Measurements from ENCODE around the gene WFDC2. TPM values are rescaled to one million over a fixed set of nuclear protein-coding genes. Genes with fewer than 3 reads are reported as not detected.

Gene WFDC2
- polyA plus RNA-seq, 3 donors from 2014 or later, result not detected

GRCh38 chr20:45489083-45489531 is 19.6 kb downstream of the WFDC2 start:
- Mint-ChIP-seq H3K9me3 (no peaks in the 10 kb centered on the region), H3K4me1 (no peaks in the 10 kb centered on the region), H3K27ac (no peak overlapping the region), H3K4me3 (no peak overlapping the region), H3K27me3 (ENCODE audit: low read depth in 3 of 3) (peaks cover 0 to 8% (median 2%) of the 10 kb centered on the region in 3 donors), H3K36me3 (no peaks in the 10 kb centered on the region)
- DNase-seq, result no peak

GRCh38 chr20:45495501-45495941 is 26.0 kb downstream of the WFDC2 start:
- H3K4me1 Mint-ChIP-seq, result no peaks in the 10 kb centered on the region
- H3K27ac Mint-ChIP-seq, result no peak overlapping the region
- no peak overlapping the region for H3K4me3 Mint-ChIP-seq

DNA sequence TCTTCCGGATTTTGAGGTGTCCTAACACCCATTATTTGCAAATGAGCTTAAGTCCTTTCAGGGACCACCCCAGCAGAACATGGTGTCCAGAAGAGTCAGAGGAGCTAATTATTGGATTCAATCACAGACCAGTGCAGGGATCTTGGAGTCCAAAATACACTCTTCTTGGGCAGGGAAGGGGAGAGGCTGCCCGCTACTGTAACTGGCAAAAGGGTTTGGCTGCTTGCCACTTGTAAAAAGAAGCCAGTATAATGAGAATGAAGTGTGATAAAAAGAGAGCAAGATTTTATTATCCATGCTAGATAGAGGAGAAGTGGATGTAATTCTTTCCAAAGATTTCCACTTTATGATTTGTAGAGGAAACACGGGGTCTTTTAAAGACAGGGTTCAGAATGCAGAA is 26.6 kb downstream of the WFDC2 start:
- H3K4me3 Mint-ChIP-seq, result no peak overlapping the region
- H3K4me1 Mint-ChIP-seq, result no peaks in the 10 kb centered on the region
- H3K9me3 Mint-ChIP-seq, result no peaks in the 10 kb centered on the region
- peaks cover 1 to 5% (median 4%) of the 10 kb centered on the region in 3 donors for H3K27me3 Mint-ChIP-seq (ENCODE audit: low read depth in 3 of 3)
- H3K36me3 Mint-ChIP-seq, result no peaks in the 10 kb centered on the region
- no peak for DNase-seq
- H3K27ac Mint-ChIP-seq, result no peak overlapping the region

More at GRCh38 chr20:45495501-45495941, 26.0 kb downstream of the WFDC2 start:
- H3K36me3 Mint-ChIP-seq, result no peaks in the 10 kb centered on the region
- peaks cover 1 to 5% (median 4%) of the 10 kb centered on the region in 3 donors for H3K27me3 Mint-ChIP-seq (ENCODE audit: low read depth in 3 of 3)
- no peak for DNase-seq
- no peaks in the 10 kb centered on the region for H3K9me3 Mint-ChIP-seq

- no peaks in the 10 kb centered on the region for H3K36me3 Mint-ChIP-seq
- H3K4me1 Mint-ChIP-seq, result no peaks in the 10 kb centered on the region
- DNase-seq, result no peak
- H3K9me3 Mint-ChIP-seq, result no peaks in the 10 kb centered on the region
- no peak overlapping the region for H3K4me3 Mint-ChIP-seq
- no peak overlapping the region for H3K27ac Mint-ChIP-seq
- peaks cover 1 to 9% (median 4%) of the 10 kb centered on the region in 3 donors for H3K27me3 Mint-ChIP-seq (ENCODE audit: low read depth in 3 of 3)
Measured at GRCh38 chr20:45497971-45498494, 28.5 kb downstream of the WFDC2 start.

DNA sequence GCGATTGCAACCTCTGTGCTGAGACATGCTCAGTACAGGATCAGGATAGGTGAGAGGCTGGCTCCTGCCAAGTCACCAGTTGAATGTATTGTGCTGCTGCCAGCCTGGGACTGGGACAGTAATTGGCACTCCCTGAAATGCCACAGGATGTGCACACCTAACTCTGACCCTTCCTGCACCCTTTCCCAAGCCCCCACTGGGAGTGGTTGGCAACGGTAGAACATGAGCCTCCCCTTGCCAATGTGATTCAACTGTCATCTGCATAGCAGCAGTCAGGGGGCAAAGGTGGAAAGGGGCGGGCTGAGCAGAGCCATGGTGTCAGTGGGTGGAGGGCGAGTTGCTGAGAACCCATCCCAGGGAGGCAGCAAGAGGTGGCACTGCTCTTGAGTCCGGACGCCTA is 30.5 kb downstream of the WFDC2 start:
- Mint-ChIP-seq H3K27ac (no peak overlapping the region), H3K9me3 (no peaks in the 10 kb centered on the region), H3K4me1 (no peaks in the 10 kb centered on the region), H3K36me3 (no peaks in the 10 kb centered on the region), H3K27me3 (ENCODE audit: low read depth in 3 of 3) (peaks cover 3 to 9% (median 4%) of the 10 kb centered on the region in 3 donors), H3K4me3 (no peak overlapping the region)
- DNase-seq, result no peak

DNA sequence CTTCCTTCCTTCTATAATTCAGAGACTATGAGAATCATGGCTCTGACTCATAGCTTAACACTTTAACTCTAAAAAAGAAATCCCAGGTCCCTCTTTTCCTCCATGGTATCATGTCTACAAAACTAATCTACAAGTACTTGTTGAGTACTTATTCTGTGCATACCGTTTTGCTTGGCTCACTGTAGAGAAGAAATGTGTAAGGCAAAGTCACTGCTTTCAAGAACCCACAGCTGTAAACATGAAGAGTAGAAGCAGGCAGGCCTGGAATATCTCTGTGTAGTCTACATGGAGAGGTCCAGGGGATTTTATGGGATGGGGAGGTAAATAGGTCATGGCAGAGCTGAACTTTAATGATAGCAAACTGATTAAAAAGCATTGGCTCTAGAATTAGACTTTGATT is 32.0 kb downstream of the WFDC2 start:
- H3K36me3 Mint-ChIP-seq, result no peaks in the 10 kb centered on the region
- no peaks in the 10 kb centered on the region for H3K9me3 Mint-ChIP-seq
- no peak for DNase-seq
- no peak overlapping the region for H3K4me3 Mint-ChIP-seq
- peaks cover 3 to 9% (median 5%) of the 10 kb centered on the region in 3 donors for H3K27me3 Mint-ChIP-seq (ENCODE audit: low read depth in 3 of 3)
- H3K27ac Mint-ChIP-seq, result no peak overlapping the region
- H3K4me1 Mint-ChIP-seq, result no peaks in the 10 kb centered on the region

GRCh38 chr20:45502561-45502960 is 33.0 kb downstream of the WFDC2 start:
- no peak overlapping the region for H3K27ac Mint-ChIP-seq
- H3K4me1 Mint-ChIP-seq, result no peaks in the 10 kb centered on the region
- H3K9me3 Mint-ChIP-seq, result no peaks in the 10 kb centered on the region
- no peak for DNase-seq
- H3K27me3 Mint-ChIP-seq (ENCODE audit: low read depth in 3 of 3), result peaks cover 3 to 8% (median 4%) of the 10 kb centered on the region in 3 donors
- H3K36me3 Mint-ChIP-seq, result no peaks in the 10 kb centered on the region
- H3K4me3 Mint-ChIP-seq, result no peak overlapping the region

DNA sequence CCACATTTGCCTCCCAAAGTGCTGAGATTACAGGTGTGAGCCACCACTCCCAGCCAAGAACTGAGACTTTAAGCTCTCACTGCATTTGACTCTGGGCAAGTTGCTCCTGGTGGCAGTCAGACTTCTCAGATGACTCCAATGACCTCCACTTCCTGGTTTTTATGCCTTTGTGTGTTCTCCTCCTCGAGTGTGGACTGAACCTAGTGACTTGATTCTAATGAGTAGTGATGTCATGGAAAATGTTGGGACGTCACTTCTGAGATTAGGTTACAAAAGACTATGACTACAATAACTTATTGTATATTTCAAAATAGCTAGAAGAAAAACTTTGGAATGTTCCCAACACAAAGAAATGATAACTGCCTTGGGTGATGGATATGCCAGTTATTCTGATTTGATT is 33.9 kb downstream of the WFDC2 start:
- Mint-ChIP-seq H3K27ac (no peak overlapping the region), H3K4me3 (no peak overlapping the region), H3K9me3 (no peaks in the 10 kb centered on the region), H3K36me3 (no peaks in the 10 kb centered on the region), H3K27me3 (ENCODE audit: low read depth in 3 of 3) (peaks cover 3 to 13% (median 4%) of the 10 kb centered on the region in 3 donors), H3K4me1 (no peaks in the 10 kb centered on the region)
- DNase-seq, result no peak

GRCh38 chr20:45506398-45506797 is 36.8 kb downstream of the WFDC2 start:
- Mint-ChIP-seq H3K4me1 (no peaks in the 10 kb centered on the region), H3K9me3 (no peaks in the 10 kb centered on the region), H3K27ac (no peak overlapping the region), H3K27me3 (ENCODE audit: low read depth in 3 of 3) (peaks cover 4 to 11% (median 6%) of the 10 kb centered on the region in 3 donors), H3K36me3 (no peaks in the 10 kb centered on the region), H3K4me3 (no peak overlapping the region)
- no peak for DNase-seq

DNA sequence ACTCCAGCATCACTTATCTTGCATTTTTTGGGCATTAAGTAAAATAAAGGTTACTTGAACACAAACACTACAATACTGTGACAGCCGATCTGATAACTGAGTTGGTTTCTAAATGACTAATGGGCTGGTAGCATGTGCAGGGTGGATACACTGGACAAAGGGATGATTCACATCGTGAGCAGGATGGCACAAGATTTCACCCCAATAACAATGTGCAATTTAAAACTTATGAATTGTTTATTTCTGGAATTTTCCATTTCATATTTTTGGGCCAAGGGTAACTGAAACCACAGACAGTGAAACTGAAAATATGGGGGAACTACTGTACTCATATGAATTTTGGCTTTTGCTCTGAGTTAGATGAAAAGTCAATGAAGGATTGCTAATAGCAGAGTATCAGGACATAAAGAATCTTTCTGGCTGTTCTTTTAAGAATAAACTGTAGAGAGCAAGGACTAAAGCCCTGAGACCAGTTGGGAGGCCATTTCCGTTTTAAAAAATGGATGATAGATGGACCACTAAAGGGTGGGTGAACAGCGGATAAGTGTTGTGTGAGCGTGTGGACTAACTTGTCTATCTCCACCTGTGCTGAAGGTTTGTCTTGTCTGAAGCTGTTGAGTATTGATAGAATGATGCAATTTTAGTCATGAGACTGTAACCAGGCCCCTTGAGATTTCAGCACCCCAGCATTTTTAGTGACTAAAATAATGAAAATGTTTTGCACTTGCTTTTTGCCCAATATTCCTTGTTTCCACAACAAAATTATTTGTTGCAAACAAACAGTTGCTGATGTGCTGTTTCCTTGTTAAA is 37.7 kb downstream of the WFDC2 start:
- Mint-ChIP-seq H3K27me3 (ENCODE audit: low read depth in 3 of 3) (peaks cover 4 to 11% (median 6%) of the 10 kb centered on the region in 3 donors), H3K36me3 (no peaks in the 10 kb centered on the region), H3K4me1 (no peaks in the 10 kb centered on the region), H3K9me3 (no peaks in the 10 kb centered on the region), H3K4me3 (no peak overlapping the region), H3K27ac (no peak overlapping the region)
- no peak for DNase-seq

DNA sequence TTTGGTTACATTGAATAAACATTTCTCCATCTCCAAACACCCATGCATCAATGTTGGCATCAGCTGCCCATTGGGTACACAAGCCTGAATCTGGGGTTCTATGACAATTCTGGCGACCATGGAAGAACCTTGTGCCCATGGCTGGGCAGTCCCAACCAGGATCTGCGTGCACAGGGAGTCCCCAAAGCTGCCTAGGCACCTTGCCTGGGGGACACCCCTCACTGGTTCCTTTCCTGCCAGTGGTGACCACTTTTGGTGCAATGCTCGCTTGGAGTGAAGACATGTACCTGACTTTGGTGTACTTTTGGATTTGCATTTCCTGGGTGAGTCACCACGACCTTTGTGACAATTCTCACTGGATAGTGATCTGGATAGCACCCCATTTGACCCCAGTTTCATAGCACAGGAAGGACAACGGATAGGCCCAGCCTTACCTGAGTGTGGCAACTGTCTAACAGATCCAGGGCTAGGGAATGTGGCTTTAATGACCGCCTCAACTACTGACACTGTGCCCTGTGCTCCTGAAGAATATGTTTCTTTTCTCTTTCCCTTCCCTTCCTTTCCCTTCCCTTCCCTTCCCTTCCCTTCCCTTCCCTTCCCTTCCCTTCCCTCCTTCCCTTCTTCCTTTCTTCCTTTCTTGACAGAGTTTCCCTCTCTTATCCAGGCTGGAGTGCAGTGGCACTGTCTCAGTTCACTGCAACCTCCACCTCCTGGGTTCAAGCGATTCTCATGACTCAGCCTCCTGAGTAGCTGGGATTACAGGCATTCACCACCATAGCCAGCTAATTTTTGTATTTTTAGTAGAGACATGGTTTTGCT is 38.7 kb downstream of the WFDC2 start:
- H3K9me3 Mint-ChIP-seq, result no peaks in the 10 kb centered on the region
- no peak overlapping the region for H3K27ac Mint-ChIP-seq
- peaks cover 4 to 12% (median 6%) of the 10 kb centered on the region in 3 donors for H3K27me3 Mint-ChIP-seq (ENCODE audit: low read depth in 3 of 3)

GRCh38 chr20:45509091-45509490 is 39.5 kb downstream of the WFDC2 start:
- Mint-ChIP-seq H3K27me3 (ENCODE audit: low read depth in 3 of 3) (peaks cover 4 to 12% (median 6%) of the 10 kb centered on the region in 3 donors), H3K27ac (no peak overlapping the region), H3K36me3 (no peaks in the 10 kb centered on the region), H3K4me3 (no peak overlapping the region), H3K4me1 (no peaks in the 10 kb centered on the region), H3K9me3 (no peaks in the 10 kb centered on the region)
- no peak for DNase-seq

More for the DNA sequence above, 38.7 kb downstream of the WFDC2 start:
- no peak overlapping the region for H3K4me3 Mint-ChIP-seq
- no peaks in the 10 kb centered on the region for H3K4me1 Mint-ChIP-seq
- DNase-seq, result no peak
- H3K36me3 Mint-ChIP-seq, result no peaks in the 10 kb centered on the region

- peaks cover 6 to 12% (median 8%) of the 10 kb centered on the region in 3 donors for H3K27me3 Mint-ChIP-seq (ENCODE audit: low read depth in 3 of 3)
- H3K27ac Mint-ChIP-seq, result peak overlapping the region in 1 of 6 donors; percentile 40
Measured at GRCh38 chr20:45510242-45510862, 40.8 kb downstream of the WFDC2 start.

More at GRCh38 chr20:45510242-45510862, 40.8 kb downstream of the WFDC2 start:
- no peaks in the 10 kb centered on the region for H3K36me3 Mint-ChIP-seq
- no peak overlapping the region for H3K4me3 Mint-ChIP-seq
- H3K9me3 Mint-ChIP-seq, result no peaks in the 10 kb centered on the region
- no peaks in the 10 kb centered on the region for H3K4me1 Mint-ChIP-seq
- no peak for DNase-seq
